OCI-LY3 (cell line): ENCODE data around the gene SOD3.

ENCODE experiments used
- CTCF ChIP-seq: fragments of 200-600, 300-600 bp; sonication (generic); IDR thresholded peaks from 2 replicates; pipeline ENCODE4 v1.5.1; 2014; ENCODE audit warnings: antibody characterized with exemption, low read length, low read depth
- EZH2phosphoT487 ChIP-seq: fragments of 200-600 bp; shearing (Covaris generic); IDR thresholded peaks from 2 replicates; pipeline ENCODE4 v1.6.1; 2018; ENCODE audit warnings: antibody characterized with exemption, mixed run types, low read depth

GRCh38 chr4:24805566-24805965 lies 10.2 kb downstream of the SOD3 start:
- TF ChIP-seq CTCF (no peak), EZH2phosphoT487 (no peak)
